ENCODE data around the gene TMEM101. TPM values are rescaled to one million over a fixed set of nuclear protein-coding genes. Genes with fewer than 3 reads are reported as not detected.
"Not testable (repeated sequence)": the region's sequence is repeated elsewhere in the genome, so short reads cannot be mapped to it uniquely, and the experiment has no call there.

TMEM101 gene
- polyA plus RNA-seq, 1 of the 3 experiments (the other 2 are of a cell fraction), result 62.9 TPM

GRCh38 chr17:44049294-44050060 is 34.7 kb upstream of the TMEM101 start:
- DNase-seq, result no peak
- TF ChIP-seq USF2 (IDR thresholded peaks at IDR 0.05; ENCODE audit: borderline replicate concordance, low read depth, low read length), result no peak
- no peak for TF ChIP-seq EP300 (IDR thresholded peaks at IDR 0.05; ENCODE audit: borderline replicate concordance in 1 of 2, low read depth in 1 of 2, low read length in 1 of 2)
- no peak for TF ChIP-seq FOXJ3 (CRISPR knock-in tag; IDR thresholded peaks at IDR 0.05)
- no peak for TF ChIP-seq NRF1 (IDR thresholded peaks at IDR 0.05; ENCODE audit: low read depth, low read length)
- no peak for TF ChIP-seq SMC3 (IDR thresholded peaks at IDR 0.05; ENCODE audit: low read depth, low read length)
- no peak for TF ChIP-seq TCF12 (IDR thresholded peaks at IDR 0.05)
- TF ChIP-seq TAF1 (IDR thresholded peaks at IDR 0.05; ENCODE audit: borderline replicate concordance, low read depth, low read length), result no peak
- no peak for TF ChIP-seq EZH2phosphoT487 (IDR thresholded peaks at IDR 0.05; ENCODE audit: borderline replicate concordance, low read depth)
- TF ChIP-seq RFX5 (IDR thresholded peaks at IDR 0.05; ENCODE audit: low read length), result no peak
- no peak for TF ChIP-seq GABPA (IDR thresholded peaks at IDR 0.05; ENCODE audit: low read depth)
- no peak for TF ChIP-seq NFIC (IDR thresholded peaks at IDR 0.05; ENCODE audit: borderline replicate concordance)
- no peak for TF ChIP-seq GATA2 (CRISPR knock-in tag; IDR thresholded peaks at IDR 0.05)
- no peak for TF ChIP-seq YY1 (IDR thresholded peaks at IDR 0.05; ENCODE audit: low read depth)
- no peak for TF ChIP-seq MEF2A (IDR thresholded peaks at IDR 0.05; ENCODE audit: borderline replicate concordance, low read depth)
- Histone ChIP-seq H2AFZ (ENCODE audit: low read depth) (no peak overlapping the region), H3K27me3 (ENCODE audit: insufficient read depth) (no peaks in the 10 kb centered on the region), H3K9ac (no peak overlapping the region), H3K4me1 (ENCODE audit: control insufficient read depth in 1 of 2, insufficient read depth in 2 of 2, low read depth in 1 of 2, low read length in 1 of 2) (no peaks in the 10 kb centered on the region), H4K20me1 (ENCODE audit: insufficient read depth) (peaks cover 26% of the 10 kb centered on the region), H3K4me2 (no peak overlapping the region), H3K36me3 (replicated peaks in 1 of 2; ENCODE audit: control insufficient read depth in 1 of 2, insufficient read depth in 2 of 2, low read length in 1 of 2) (peaks cover 23 to 57% of the 10 kb centered on the region in 2 experiments), H3K79me2 (ENCODE audit: insufficient read depth) (peaks cover 96% of the 10 kb centered on the region), H3K9me3 (no peaks in the 10 kb centered on the region), H3K4me3 (ENCODE audit: low read depth in 2 of 2, low read length in 1 of 2) (no peak overlapping the region), H3K9me2 (no peaks in the 10 kb centered on the region), H3F3A (replicated peaks; ENCODE audit: insufficient read depth) (peaks cover 16% of the 10 kb centered on the region), H3K27ac (ENCODE audit: low read depth in 2 of 2, low read length in 1 of 2) (no peak overlapping the region)
- CTCF ChIA-PET, result interaction anchor here (0.9 to 1.4 kb wide), 3 partner anchors 42 to 66 kb away, joined by 3 to 5 read pairs (median 4); no protein-coding TSS in a partner anchor
- WGBS (ENCODE audit: low lambda C conversion rate), result 98% methylated on average over 9 of the region's 9 CpGs
- POLR2A ChIA-PET, result no interaction called here

GRCh38 chr17:44046893-44047292 is 32.1 kb upstream of the TMEM101 start:
- H3K4me1 ChIP-seq (ENCODE audit: control insufficient read depth in 1 of 2, insufficient read depth in 2 of 2, low read depth in 1 of 2, low read length in 1 of 2); H3K9me3 ChIP-seq; H3K27ac ChIP-seq (ENCODE audit: low read depth in 2 of 2, low read length in 1 of 2); POLR2A ChIA-PET; H3K27me3 ChIP-seq (ENCODE audit: insufficient read depth); H3K9me2 ChIP-seq; H3K4me2 ChIP-seq; H3K9ac ChIP-seq; DNase-seq; H2AFZ ChIP-seq (ENCODE audit: low read depth); H3K4me3 ChIP-seq (ENCODE audit: low read depth in 2 of 2, low read length in 1 of 2): not testable (repeated sequence)
- CTCF ChIA-PET, result interaction anchor here (1.8 kb wide), 1 partner anchor 69 kb away, joined by 3 read pairs; no protein-coding TSS in a partner anchor
- peaks cover 32% of the 10 kb centered on the region for H3F3A ChIP-seq (replicated peaks; ENCODE audit: insufficient read depth)
- H3K79me2 ChIP-seq (ENCODE audit: insufficient read depth), result peaks cover 98% of the 10 kb centered on the region
- peaks cover 38% of the 10 kb centered on the region for H4K20me1 ChIP-seq (ENCODE audit: insufficient read depth)
- H3K36me3 ChIP-seq (replicated peaks in 1 of 2; ENCODE audit: control insufficient read depth in 1 of 2, insufficient read depth in 2 of 2, low read length in 1 of 2), result peaks cover 16 to 49% of the 10 kb centered on the region in 2 experiments
- WGBS (ENCODE audit: low lambda C conversion rate), result 95% methylated on average over 7 of the region's 7 CpGs

Data from SK-N-SH (cell line).